ENCODE measurements around the gene FAM240B.

Gene FAM240B

GRCh38 chr9:38727497-38728001 lies 7.6 kb upstream of the FAM240B start:
- Histone ChIP-seq H3K4me1 (no peaks in the 10 kb centered on the region), H3K27me3 (ENCODE audit: low read depth) (no peaks in the 10 kb centered on the region), H3K36me3 (replicated peaks) (no peaks in the 10 kb centered on the region), H3K4me3 (no peak overlapping the region), H3K9me3 (no peaks in the 10 kb centered on the region)
- peak in 1 of 2 experiments; percentile 38 for DNase-seq (ENCODE audit: low spot score in 2 of 2)
- in situ Hi-C loops (cut with MboI; ENCODE audit: low sequenced_read_pairs): no loop called here

- no peak for DNase-seq (ENCODE audit: low spot score in 2 of 2)
- no peak overlapping the region for H3K4me3 ChIP-seq
- H3K4me1 ChIP-seq: no peaks in the 10 kb centered on the region
- in situ Hi-C loops (cut with MboI; ENCODE audit: low sequenced_read_pairs): no loop called here
- no peaks in the 10 kb centered on the region for H3K27me3 ChIP-seq (ENCODE audit: low read depth)
- no peaks in the 10 kb centered on the region for H3K9me3 ChIP-seq
- no peaks in the 10 kb centered on the region for H3K36me3 ChIP-seq (replicated peaks)
These were observed 4.8 kb upstream of the FAM240B start for GRCh38 chr9:38724754-38725153.

GRCh38 chr9:38718148-38718547 lies 1.8 kb downstream of the FAM240B start:
- no peak overlapping the region for H3K4me3 ChIP-seq
- H3K36me3 ChIP-seq (replicated peaks): no peaks in the 10 kb centered on the region
- H3K27me3 ChIP-seq (ENCODE audit: low read depth): no peaks in the 10 kb centered on the region
- no peaks in the 10 kb centered on the region for H3K9me3 ChIP-seq
- in situ Hi-C loops (cut with MboI; ENCODE audit: low sequenced_read_pairs): no loop called here
- no peaks in the 10 kb centered on the region for H3K4me1 ChIP-seq
- DNase-seq (ENCODE audit: low spot score in 2 of 2): no peak

- Histone ChIP-seq H3K36me3 (replicated peaks) (no peaks in the 10 kb centered on the region), H3K9me3 (no peaks in the 10 kb centered on the region), H3K4me1 (no peaks in the 10 kb centered on the region), H3K4me3 (no peak overlapping the region), H3K27me3 (ENCODE audit: low read depth) (no peaks in the 10 kb centered on the region)
- in situ Hi-C loops (cut with MboI; ENCODE audit: low sequenced_read_pairs): no loop called here
- no peak for DNase-seq (ENCODE audit: low spot score in 2 of 2)
These were observed 4.2 kb downstream of the FAM240B start for GRCh38 chr9:38715684-38716083.

- Histone ChIP-seq H3K9me3 (no peaks in the 10 kb centered on the region), H3K36me3 (replicated peaks) (no peaks in the 10 kb centered on the region), H3K4me3 (no peak overlapping the region), H3K27me3 (ENCODE audit: low read depth) (no peaks in the 10 kb centered on the region), H3K4me1 (no peaks in the 10 kb centered on the region)
- in situ Hi-C loops (cut with MboI; ENCODE audit: low sequenced_read_pairs): loop anchor here (5.0 kb wide), 1 partner anchor 34 kb away; no protein-coding TSS in a partner anchor
- no peak for DNase-seq (ENCODE audit: low spot score in 2 of 2)
These were observed 6.5 kb downstream of the FAM240B start for GRCh38 chr9:38713426-38713825.

- in situ Hi-C loops (cut with MboI; ENCODE audit: low sequenced_read_pairs): loop anchor here (10.0 kb wide), 1 partner anchor 74 kb away; no protein-coding TSS in a partner anchor
- H3K36me3 ChIP-seq (replicated peaks): no peaks in the 10 kb centered on the region
- no peaks in the 10 kb centered on the region for H3K4me1 ChIP-seq
- no peaks in the 10 kb centered on the region for H3K27me3 ChIP-seq (ENCODE audit: low read depth)
- H3K9me3 ChIP-seq: no peaks in the 10 kb centered on the region; the same call in 1 of the 2 replicates
- no peak for DNase-seq (ENCODE audit: low spot score in 2 of 2)
- no peak overlapping the region for H3K4me3 ChIP-seq
These were observed 11.2 kb downstream of the FAM240B start for GRCh38 chr9:38708759-38709158.

GRCh38 chr9:38707885-38708637 lies 11.9 kb downstream of the FAM240B start:
- in situ Hi-C loops (cut with MboI; ENCODE audit: low sequenced_read_pairs): loop anchor here (10.0 kb wide), 1 partner anchor 73 kb away; no protein-coding TSS in a partner anchor
- H3K4me1 ChIP-seq: no peaks in the 10 kb centered on the region
- H3K27me3 ChIP-seq (ENCODE audit: low read depth): no peaks in the 10 kb centered on the region
- no peaks in the 10 kb centered on the region; the same call in 1 of the 2 replicates for H3K9me3 ChIP-seq
- no peaks in the 10 kb centered on the region for H3K36me3 ChIP-seq (replicated peaks)
- peak; percentile 32 to 47 for DNase-seq (ENCODE audit: low spot score in 2 of 2)
- no peak overlapping the region for H3K4me3 ChIP-seq

- no peak for DNase-seq (ENCODE audit: low spot score in 2 of 2)
- Histone ChIP-seq H3K36me3 (replicated peaks) (no peaks in the 10 kb centered on the region), H3K4me1 (no peaks in the 10 kb centered on the region), H3K4me3 (no peak overlapping the region), H3K27me3 (ENCODE audit: low read depth) (no peaks in the 10 kb centered on the region), H3K9me3 (no peaks in the 10 kb centered on the region; the same call in 1 of the 2 replicates)
- in situ Hi-C loops (cut with MboI; ENCODE audit: low sequenced_read_pairs): loop anchor here (10.0 kb wide), 1 partner anchor 72 kb away; no protein-coding TSS in a partner anchor
These were observed 13.4 kb downstream of the FAM240B start for GRCh38 chr9:38706493-38706892.

GRCh38 chr9:38705917-38706316 lies 14.0 kb downstream of the FAM240B start:
- in situ Hi-C loops (cut with MboI; ENCODE audit: low sequenced_read_pairs): loop anchor here (10.0 kb wide), 1 partner anchor 71 kb away; no protein-coding TSS in a partner anchor
- H3K27me3 ChIP-seq (ENCODE audit: low read depth): no peaks in the 10 kb centered on the region
- no peaks in the 10 kb centered on the region; the same call in 1 of the 2 replicates for H3K9me3 ChIP-seq
- no peak for DNase-seq (ENCODE audit: low spot score in 2 of 2)
- no peaks in the 10 kb centered on the region for H3K4me1 ChIP-seq
- no peak overlapping the region for H3K4me3 ChIP-seq
- H3K36me3 ChIP-seq (replicated peaks): no peaks in the 10 kb centered on the region

- Histone ChIP-seq H3K36me3 (replicated peaks) (no peaks in the 10 kb centered on the region), H3K27me3 (ENCODE audit: low read depth) (no peaks in the 10 kb centered on the region), H3K4me3 (no peak overlapping the region), H3K9me3 (no peaks in the 10 kb centered on the region), H3K4me1 (no peaks in the 10 kb centered on the region)
- in situ Hi-C loops (cut with MboI; ENCODE audit: low sequenced_read_pairs): loop anchor here (10.0 kb wide), 1 partner anchor 66 kb away; no protein-coding TSS in a partner anchor
- DNase-seq (ENCODE audit: low spot score in 2 of 2): no peak
These were observed 19.2 kb downstream of the FAM240B start for GRCh38 chr9:38700695-38701094.

- no peaks in the 10 kb centered on the region for H3K27me3 ChIP-seq (ENCODE audit: low read depth)
- in situ Hi-C loops (cut with MboI; ENCODE audit: low sequenced_read_pairs): loop anchor here (5.0 to 25.0 kb wide), 2 partner anchors 47 to 787 kb away; partner anchors contain the start of gene SLC25A51
- H3K4me1 ChIP-seq: no peaks in the 10 kb centered on the region
- no peaks in the 10 kb centered on the region for H3K9me3 ChIP-seq
- DNase-seq (ENCODE audit: low spot score in 2 of 2): no peak
- H3K4me3 ChIP-seq: no peak overlapping the region
- H3K36me3 ChIP-seq (replicated peaks): no peaks in the 10 kb centered on the region
These were observed 20.6 kb downstream of the FAM240B start for GRCh38 chr9:38699337-38699736.

GRCh38 chr9:38697776-38698300 lies 22.1 kb downstream of the FAM240B start:
- in situ Hi-C loops (cut with MboI; ENCODE audit: low sequenced_read_pairs): loop anchor here (5.0 to 25.0 kb wide), 2 partner anchors 46 to 786 kb away; partner anchors contain the start of gene SLC25A51
- no peaks in the 10 kb centered on the region for H3K36me3 ChIP-seq (replicated peaks)
- no peaks in the 10 kb centered on the region for H3K27me3 ChIP-seq (ENCODE audit: low read depth)
- H3K4me3 ChIP-seq: no peak overlapping the region
- no peak for DNase-seq (ENCODE audit: low spot score in 2 of 2)
- H3K9me3 ChIP-seq: no peaks in the 10 kb centered on the region
- no peaks in the 10 kb centered on the region for H3K4me1 ChIP-seq

- Histone ChIP-seq H3K9me3 (no peaks in the 10 kb centered on the region), H3K4me1 (no peaks in the 10 kb centered on the region), H3K36me3 (replicated peaks) (no peaks in the 10 kb centered on the region), H3K27me3 (ENCODE audit: low read depth) (no peaks in the 10 kb centered on the region), H3K4me3 (no peak overlapping the region)
- no peak for DNase-seq (ENCODE audit: low spot score in 2 of 2)
- in situ Hi-C loops (cut with MboI; ENCODE audit: low sequenced_read_pairs): loop anchor here (5.0 to 25.0 kb wide), 2 partner anchors 45 to 785 kb away; partner anchors contain the start of gene SLC25A51
These were observed 22.9 kb downstream of the FAM240B start for GRCh38 chr9:38696999-38697398.

- Histone ChIP-seq H3K9me3 (no peaks in the 10 kb centered on the region), H3K36me3 (replicated peaks) (no peaks in the 10 kb centered on the region), H3K27me3 (ENCODE audit: low read depth) (no peaks in the 10 kb centered on the region), H3K4me3 (no peak overlapping the region), H3K4me1 (peaks cover 7% of the 10 kb centered on the region)
- DNase-seq (ENCODE audit: low spot score in 2 of 2): no peak
- in situ Hi-C loops (cut with MboI; ENCODE audit: low sequenced_read_pairs): loop anchor here (5.0 to 25.0 kb wide), 3 partner anchors 42 to 782 kb away; partner anchors contain the start of gene SLC25A51
These were observed 25.3 kb downstream of the FAM240B start for GRCh38 chr9:38694676-38695075.
